GM11168 (cell line): ENCODE data around the gene RPS15A.

Source experiments
- in situ Hi-C: fragments of 300-500 bp; cut with MboI; formaldehyde crosslinking; loops from one replicate; pipeline ENCODE4 v1.12.0; 2022; ENCODE audit warnings: low sequenced_read_pairs; ENCODE audit not compliant: unreplicated experiment

RPS15A gene

GRCh38 chr16:18789850-18790706 is at the start of gene RPS15A:
TSS of gene RPS15A (minus strand) at chr16:18790334. CDS start at chr16:18789113, 1,221 bp downstream.
- in situ Hi-C loops, result loop anchor here (25.0 kb wide), 1 partner anchor 203 kb away; no protein-coding TSS in a partner anchor

- in situ Hi-C loops, result no loop called here
Measured at GRCh38 chr16:18839555-18839954, 49.4 kb upstream of the RPS15A start.

- in situ Hi-C loops, result no loop called here
Measured at GRCh38 chr16:18836702-18837101, 46.6 kb upstream of the RPS15A start.

DNA sequence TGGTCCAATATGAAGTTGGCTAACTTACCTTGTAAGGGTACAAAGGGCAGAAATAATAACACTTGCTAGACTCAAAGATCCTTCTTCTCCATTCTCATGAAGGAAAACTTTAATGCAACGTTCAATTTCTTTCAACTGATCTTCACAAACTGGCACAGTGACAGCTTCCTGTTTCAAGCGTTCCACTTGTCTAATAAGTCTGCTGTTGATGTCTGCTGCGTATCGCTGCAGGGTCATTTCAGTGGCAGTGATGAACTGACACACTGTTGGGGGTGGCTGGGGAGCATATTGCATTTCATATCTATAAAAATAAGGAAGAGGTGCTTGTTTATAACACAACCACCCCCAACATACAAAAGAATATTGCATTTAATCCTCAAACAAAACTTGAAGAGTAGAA is 44.7 kb upstream of the RPS15A start:
- in situ Hi-C loops, result no loop called here

- in situ Hi-C loops, result no loop called here
Measured at GRCh38 chr16:18833707-18834505, 43.8 kb upstream of the RPS15A start.

- in situ Hi-C loops, result no loop called here
Measured at GRCh38 chr16:18832613-18833012, 42.5 kb upstream of the RPS15A start.

DNA sequence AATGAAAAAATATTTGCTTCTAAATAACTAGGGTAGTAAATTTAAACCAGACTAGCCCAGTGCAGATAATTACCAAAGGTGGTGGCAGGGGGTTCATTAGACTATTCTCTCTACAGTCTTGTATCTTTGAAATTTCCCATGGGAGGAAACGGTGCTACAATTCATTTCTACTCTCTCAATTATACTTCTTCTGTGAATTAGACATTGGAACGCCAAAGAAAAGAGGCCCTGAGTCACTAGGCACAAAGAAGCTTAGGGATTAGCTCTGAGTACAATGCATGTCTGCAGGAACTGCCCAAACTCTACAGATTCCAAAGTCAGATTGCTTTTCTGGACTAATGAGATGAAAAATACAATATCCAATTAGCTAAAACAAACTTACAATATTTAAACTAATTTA is 41.9 kb upstream of the RPS15A start:
- in situ Hi-C loops, result no loop called here

- in situ Hi-C loops, result no loop called here
Measured at GRCh38 chr16:18829251-18829650, 39.1 kb upstream of the RPS15A start.

GRCh38 chr16:18827890-18828289 is 37.8 kb upstream of the RPS15A start:
- in situ Hi-C loops, result no loop called here

DNA sequence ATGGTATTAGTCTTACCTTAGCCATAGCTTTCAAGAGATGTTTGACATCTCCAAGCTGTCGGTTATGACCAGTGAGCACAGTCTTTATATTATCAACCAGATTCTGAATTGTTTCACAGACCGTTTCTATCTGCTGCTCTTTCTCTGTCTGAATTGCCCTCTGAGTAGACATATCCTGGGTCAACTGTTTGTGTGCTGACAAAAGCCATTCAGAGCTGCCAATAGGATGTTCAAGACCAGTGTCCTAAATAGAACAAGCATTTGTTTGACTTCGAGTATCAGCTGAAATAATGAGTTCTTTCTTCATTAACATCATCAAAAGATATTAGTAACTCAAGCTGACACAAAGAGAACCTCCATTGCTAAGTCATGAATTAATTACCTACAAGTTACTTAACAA is 26.2 kb upstream of the RPS15A start:
- in situ Hi-C loops, result no loop called here

GRCh38 chr16:18811925-18812324 is 21.8 kb upstream of the RPS15A start:
- in situ Hi-C loops, result no loop called here

DNA sequence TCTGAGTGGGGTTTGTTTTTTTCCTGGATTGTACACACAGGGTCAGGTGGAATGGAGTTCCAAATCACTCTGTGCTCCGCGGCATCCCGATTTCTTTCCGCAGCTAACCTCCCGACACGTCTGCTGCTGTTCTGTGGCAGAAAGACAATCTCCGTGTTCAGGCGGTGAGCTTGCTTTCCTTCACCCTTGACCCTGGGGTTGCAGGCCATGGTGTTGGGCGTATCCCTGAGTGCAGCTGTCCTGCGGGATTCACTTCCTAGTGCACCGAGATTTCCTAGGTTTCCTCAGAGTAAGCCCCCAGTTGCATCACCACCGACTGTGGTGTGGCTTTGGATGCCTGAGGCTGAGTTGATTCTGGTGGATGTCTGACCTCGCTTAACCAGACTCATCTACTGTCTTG is 19.0 kb upstream of the RPS15A start:
- in situ Hi-C loops, result no loop called here

GRCh38 chr16:18805257-18805773 is 15.2 kb upstream of the RPS15A start:
- in situ Hi-C loops, result no loop called here

DNA sequence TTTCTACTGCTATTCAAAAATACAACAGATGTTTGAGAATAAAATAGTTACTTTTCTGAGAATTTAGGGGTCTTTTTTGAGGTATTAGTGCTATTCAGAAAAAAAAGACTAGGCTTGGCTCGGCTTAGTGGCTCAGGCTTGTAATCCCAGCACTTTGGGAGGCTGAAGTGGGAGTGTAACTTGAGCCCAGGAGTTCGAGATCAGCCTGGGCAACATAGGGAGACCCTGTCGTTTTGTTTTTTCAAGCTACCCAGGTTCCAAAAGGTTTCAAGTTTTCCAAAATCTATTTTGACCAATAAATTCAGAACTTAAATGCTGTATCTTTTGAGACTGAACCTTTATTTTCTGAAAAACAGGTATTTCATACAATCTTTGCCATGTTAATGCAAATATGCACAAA is 14.4 kb upstream of the RPS15A start:
- in situ Hi-C loops, result no loop called here

GRCh38 chr16:18803569-18804462 is 13.7 kb upstream of the RPS15A start:
- in situ Hi-C loops, result no loop called here

DNA sequence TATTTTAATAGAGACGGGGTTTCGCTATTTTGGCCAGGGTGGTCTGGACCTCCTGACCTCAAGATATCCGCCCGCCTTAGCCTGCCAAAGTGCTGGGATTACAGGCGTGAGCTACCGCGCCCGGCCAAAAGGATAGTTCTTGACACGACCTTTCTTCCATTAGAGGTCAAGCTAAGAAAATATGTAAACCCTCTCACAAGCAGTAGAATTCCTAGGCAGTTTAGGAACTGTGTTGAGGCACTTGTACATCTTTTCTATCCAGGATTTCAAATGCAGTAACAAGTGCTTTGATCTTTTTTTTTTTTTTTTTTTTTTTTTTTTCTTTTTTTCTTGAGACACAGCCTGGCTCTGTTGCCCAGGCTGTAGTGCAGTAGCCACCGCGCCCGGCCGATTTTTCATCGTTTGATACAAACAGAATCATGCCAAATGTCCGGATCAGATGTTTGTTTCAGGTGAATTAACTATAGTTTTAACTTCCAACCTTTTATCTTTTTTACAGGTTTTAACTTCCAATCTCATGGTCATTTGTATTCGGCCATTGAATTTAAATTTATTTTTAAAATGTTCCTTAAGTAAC is 12.7 kb upstream of the RPS15A start:
- in situ Hi-C loops, result no loop called here

- in situ Hi-C loops, result no loop called here
Measured at GRCh38 chr16:18801145-18801972, 11.2 kb upstream of the RPS15A start, which contains the start of gene ARL6IP1. TSS of gene ARL6IP1 (minus strand) at chr16:18801549. CDS start at chr16:18801466, 83 bp downstream.

DNA sequence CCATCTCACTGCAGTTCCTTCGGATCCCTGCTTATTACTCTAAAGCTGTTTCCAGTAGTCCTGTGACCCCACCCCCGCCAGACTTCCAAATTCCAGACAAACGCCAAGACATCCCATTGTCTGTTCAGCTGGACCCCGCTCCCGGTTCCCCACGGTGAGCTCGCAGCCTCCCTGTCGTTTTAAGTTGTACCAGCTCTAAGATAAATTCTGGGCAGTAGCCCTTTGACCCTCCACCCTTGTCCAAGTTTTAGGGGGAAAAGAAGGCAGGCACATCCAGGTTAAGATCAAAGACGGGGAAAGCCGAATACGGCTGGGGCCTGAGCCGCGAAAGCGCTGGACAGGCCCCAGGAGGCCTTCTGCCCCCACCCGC is 10.6 kb upstream of the RPS15A start:
- in situ Hi-C loops, result no loop called here

DNA sequence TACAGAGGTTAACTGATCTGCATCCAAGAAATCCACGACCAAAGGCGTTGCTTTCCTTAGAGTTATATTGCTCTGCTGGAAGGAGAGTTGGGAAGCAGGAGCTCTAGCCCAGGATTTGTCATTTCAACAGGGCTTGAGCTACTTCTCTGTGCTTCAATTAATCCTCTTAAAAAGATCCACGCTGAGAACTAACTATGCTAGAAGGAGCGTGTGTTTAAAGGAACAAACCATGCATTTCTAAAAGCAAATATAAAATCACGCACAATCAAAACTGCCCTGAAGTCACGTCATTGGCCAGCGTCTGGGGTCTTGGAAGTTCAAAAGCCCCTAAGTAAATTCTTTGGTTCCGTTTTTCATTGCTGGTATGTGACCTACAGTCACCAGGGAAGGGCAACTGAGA is 10.2 kb upstream of the RPS15A start:
- in situ Hi-C loops, result no loop called here
